GM13976 (cell line): ENCODE results near the gene KIAA1210.
A peak's percentile ranks its signal among the peaks of the same experiment; 100 is the strongest.

Experiments
- DNase-seq: peaks from one replicate; pipeline ENCODE4 v3.0.0; 2012; ENCODE audit warnings: low spot score
- CTCF ChIP-seq: IDR thresholded peaks from 2 replicates; pipeline ENCODE4 v1.5.1; 2012; ENCODE audit warnings: borderline replicate concordance, mild to moderate bottlenecking; ENCODE audit not compliant: insufficient read depth; ENCODE audit errors: extremely low read depth, missing control alignments, control extremely low read depth
- in situ Hi-C: fragments of 300-500 bp; cut with MboI; formaldehyde crosslinking; loops from one replicate; pipeline ENCODE4 v1.12.0; 2022; ENCODE audit warnings: low sequenced_read_pairs, mixed read lengths, inconsistent platforms; ENCODE audit not compliant: unreplicated experiment

Gene KIAA1210

GRCh38 chrX:119132961-119133360, 5.3 kb upstream of the KIAA1210 start:
- DNase-seq = no peak
- TF ChIP-seq CTCF = no peak
- in situ Hi-C loops = no loop called here

GRCh38 chrX:119132316-119132715, 4.7 kb upstream of the KIAA1210 start:
- no peak for DNase-seq
- in situ Hi-C loops = no loop called here
- TF ChIP-seq CTCF = no peak

- TF ChIP-seq CTCF = no peak
- no peak for DNase-seq
- in situ Hi-C loops = no loop called here
These were observed 3.3 kb upstream of the KIAA1210 start for GRCh38 chrX:119130911-119131310.

GRCh38 chrX:119121341-119121740, 6.3 kb downstream of the KIAA1210 start:
- no peak for TF ChIP-seq CTCF
- in situ Hi-C loops = no loop called here
- no peak for DNase-seq

GRCh38 chrX:119118780-119119395, 8.7 kb downstream of the KIAA1210 start:
- in situ Hi-C loops = no loop called here
- DNase-seq = peak; percentile 63
- peak; percentile 71 for TF ChIP-seq CTCF

- in situ Hi-C loops = no loop called here
These were observed 20.4 kb downstream of the KIAA1210 start for GRCh38 chrX:119107206-119107605.

More at GRCh38 chrX:119107206-119107605, 20.4 kb downstream of the KIAA1210 start:
- DNase-seq = no peak
- TF ChIP-seq CTCF = no peak
